KBM-7 (cell line): ENCODE data around the gene MAGEB10.
"Not testable (repeated sequence)": the region's sequence is repeated elsewhere in the genome, so short reads cannot be mapped to it uniquely, and the experiment has no call there.

ENCODE experiments used
- DNase-seq: peaks from one replicate; pipeline ENCODE4 v3.0.0-alpha.2; 2015
- in situ Hi-C: fragments of 300-500 bp; cut with MboI; formaldehyde crosslinking; loops from 2 replicates; pipeline ENCODE4 v1.14.3; 2020; ENCODE audit warnings: low sequenced_read_pairs, low pct_unique_long_range_greater_than_20kb, mixed read lengths

Gene MAGEB10

GRCh38 chrX:27807690-27808089 is at the start of gene MAGEB10:
TSS of gene MAGEB10 (plus strand) at chrX:27807990. CDS start at chrX:27821307, 13,317 bp downstream.
- in situ Hi-C loops, result no loop called here
- DNase-seq, result no peak

GRCh38 chrX:27765718-27766117 is 42.1 kb upstream of the MAGEB10 start:
- in situ Hi-C loops, result no loop called here
- DNase-seq, result no peak

GRCh38 chrX:27767387-27767786 is 40.4 kb upstream of the MAGEB10 start:
- in situ Hi-C loops, result no loop called here
- DNase-seq, result no peak

GRCh38 chrX:27775984-27776383 is 31.8 kb upstream of the MAGEB10 start:
- in situ Hi-C loops, result no loop called here
- DNase-seq, result no peak

GRCh38 chrX:27796640-27797257 is 11.0 kb upstream of the MAGEB10 start:
- in situ Hi-C loops, result no loop called here

GRCh38 chrX:27797575-27797974 is 10.2 kb upstream of the MAGEB10 start:
- DNase-seq, result no peak
- in situ Hi-C loops, result no loop called here

More at GRCh38 chrX:27796640-27797257, 11.0 kb upstream of the MAGEB10 start:
- no peak for DNase-seq

GRCh38 chrX:27808226-27808625 is 436 bp downstream of the MAGEB10 start:
- in situ Hi-C loops, result no loop called here
- no peak for DNase-seq

- in situ Hi-C loops, DNase-seq: not testable (repeated sequence)
Observed at GRCh38 chrX:27808991-27809859, 1.4 kb downstream of the MAGEB10 start.

- in situ Hi-C loops, result no loop called here
- DNase-seq, result no peak
Observed at GRCh38 chrX:27815209-27815608, 7.4 kb downstream of the MAGEB10 start.

- in situ Hi-C loops, result no loop called here
- no peak for DNase-seq
Observed at GRCh38 chrX:27823812-27824211, 16.0 kb downstream of the MAGEB10 start.

GRCh38 chrX:27838185-27838584 is 30.4 kb downstream of the MAGEB10 start:
- in situ Hi-C loops, result no loop called here
- no peak for DNase-seq

- DNase-seq, result no peak
- in situ Hi-C loops, result no loop called here
Observed at GRCh38 chrX:27840881-27841280, 33.1 kb downstream of the MAGEB10 start.

- in situ Hi-C loops, result no loop called here
- no peak for DNase-seq
Observed at GRCh38 chrX:27842859-27843258, 35.1 kb downstream of the MAGEB10 start.

- in situ Hi-C loops, result no loop called here
- no peak for DNase-seq
Observed at GRCh38 chrX:27860337-27860736, 52.5 kb downstream of the MAGEB10 start.

GRCh38 chrX:27863809-27864208 is 56.0 kb downstream of the MAGEB10 start:
- in situ Hi-C loops, result no loop called here

More at GRCh38 chrX:27863809-27864208, 56.0 kb downstream of the MAGEB10 start:
- no peak for DNase-seq
